HG03139 (cell line): ENCODE results near the gene CDC42BPA.
A peak's percentile ranks its signal among the peaks of the same experiment; 100 is the strongest.
"Not testable (repeated sequence)": the region's sequence is repeated elsewhere in the genome, so short reads cannot be mapped to it uniquely, and the experiment has no call there.

Experiments used
- ATAC-seq: cut with Tn5 transposase; IDR thresholded peaks from one replicate; pipeline ENCODE4 v1.9.1; 2021; ENCODE audit not compliant: unreplicated experiment

Gene CDC42BPA

DNA sequence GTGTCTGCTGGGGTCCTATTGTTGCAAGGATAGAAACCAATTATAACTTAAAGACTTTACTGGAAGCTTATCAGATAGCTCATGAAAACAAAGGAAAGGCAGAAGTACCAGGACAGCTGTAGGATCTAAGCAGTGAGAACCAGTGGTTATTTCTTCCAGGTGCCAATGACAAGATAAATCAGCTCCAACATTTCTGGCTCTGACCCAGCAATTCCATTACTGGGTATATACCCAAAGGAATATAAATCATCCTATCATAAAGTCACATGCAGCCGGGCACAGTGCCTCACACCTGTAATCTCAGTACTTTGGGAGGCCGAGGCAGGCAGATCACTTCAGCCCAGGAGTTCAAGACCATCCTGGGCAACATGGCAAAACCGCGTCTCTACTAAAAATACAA is 17.8 kb upstream of the CDC42BPA start:
- not testable (repeated sequence) for ATAC-seq

DNA sequence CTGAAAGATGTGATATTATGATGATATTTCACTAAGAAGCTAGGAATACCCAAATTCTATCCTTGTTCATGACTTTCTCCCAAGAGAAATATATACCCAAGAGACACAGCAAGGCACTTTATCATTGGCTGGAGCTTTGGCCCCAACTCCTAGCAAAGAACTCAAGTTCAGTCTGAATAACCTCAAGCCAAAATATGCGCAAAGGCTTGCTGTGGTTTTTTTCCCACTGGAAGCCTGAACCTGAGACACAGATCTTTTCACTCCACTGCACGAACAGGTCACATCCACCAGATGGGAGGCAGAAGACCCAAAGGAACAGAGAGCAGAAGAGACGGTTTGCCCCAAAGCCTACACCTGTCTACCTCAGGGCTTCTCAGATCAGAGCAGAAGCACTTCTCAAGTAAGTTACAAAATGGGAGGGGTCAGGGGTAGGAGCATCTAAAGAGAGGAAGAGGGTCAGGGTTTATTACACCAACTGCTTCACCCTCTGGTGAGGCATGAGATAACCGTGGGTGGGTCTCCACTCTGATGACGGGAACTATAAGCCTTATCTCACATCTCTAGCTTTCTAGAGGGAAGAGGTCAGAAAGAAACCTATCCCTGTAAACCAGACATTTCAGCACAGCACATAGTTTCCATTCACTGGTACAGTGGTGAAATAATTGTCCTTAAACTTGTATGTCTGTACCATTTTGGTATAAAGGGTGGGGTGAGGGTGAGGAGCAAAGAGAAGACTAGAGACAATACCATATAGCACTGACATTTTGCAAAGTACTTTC is 17.1 kb upstream of the CDC42BPA start:
- no peak for ATAC-seq

GRCh38 chr1:227333423-227333822 is 15.1 kb upstream of the CDC42BPA start:
- ATAC-seq: no peak

- no peak for ATAC-seq
Measured at GRCh38 chr1:227330279-227331076, 12.2 kb upstream of the CDC42BPA start.

DNA sequence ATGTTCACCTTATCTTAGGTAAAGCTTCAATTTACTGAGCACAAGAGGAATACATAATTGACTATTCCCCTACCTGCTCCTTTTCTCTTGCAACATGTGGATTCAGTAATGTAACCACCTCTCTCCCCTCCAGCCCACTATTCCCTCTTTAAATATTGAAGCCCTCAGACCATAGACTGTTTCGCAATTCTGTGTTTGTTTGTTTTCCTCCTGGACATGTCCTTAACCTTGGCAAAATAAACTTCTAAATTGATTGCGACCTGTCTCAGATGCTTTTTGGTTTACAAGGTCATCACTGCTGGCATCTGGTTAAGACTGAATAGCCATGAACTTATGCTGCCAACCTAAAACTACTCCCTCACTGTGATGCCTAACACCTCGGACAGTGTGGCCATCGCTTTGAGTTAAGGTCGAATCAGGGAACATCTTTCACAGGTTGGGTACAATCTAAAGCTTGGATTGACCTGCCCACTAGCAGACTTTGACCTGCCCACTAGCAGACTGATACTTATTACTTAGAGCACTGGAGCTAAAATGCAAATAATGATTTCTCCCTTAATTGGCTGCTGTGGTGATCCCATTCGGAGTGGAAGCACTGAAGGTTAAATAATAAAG is 10.2 kb upstream of the CDC42BPA start:
- ATAC-seq: no peak

DNA sequence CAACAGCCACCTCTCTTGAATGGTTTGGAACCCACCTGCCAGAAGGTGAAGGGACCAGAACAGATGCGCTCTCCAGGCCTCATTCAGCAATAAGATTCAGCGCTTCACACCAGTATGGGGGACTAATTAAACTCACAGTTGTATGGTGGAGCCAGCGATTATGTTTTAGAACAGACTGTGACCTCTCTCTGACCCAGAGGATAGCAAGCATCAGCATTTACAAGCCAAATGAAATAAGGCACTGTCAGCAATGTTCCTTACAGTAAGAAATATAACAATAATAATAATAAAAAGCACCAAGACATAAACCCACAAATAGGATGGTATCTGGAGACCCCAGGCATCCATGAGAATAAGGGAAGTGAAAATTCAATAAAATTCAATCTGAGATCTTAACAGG is 6.9 kb upstream of the CDC42BPA start:
- ATAC-seq: no peak

GRCh38 chr1:227323967-227324268 is 5.6 kb upstream of the CDC42BPA start:
- ATAC-seq: no peak

DNA sequence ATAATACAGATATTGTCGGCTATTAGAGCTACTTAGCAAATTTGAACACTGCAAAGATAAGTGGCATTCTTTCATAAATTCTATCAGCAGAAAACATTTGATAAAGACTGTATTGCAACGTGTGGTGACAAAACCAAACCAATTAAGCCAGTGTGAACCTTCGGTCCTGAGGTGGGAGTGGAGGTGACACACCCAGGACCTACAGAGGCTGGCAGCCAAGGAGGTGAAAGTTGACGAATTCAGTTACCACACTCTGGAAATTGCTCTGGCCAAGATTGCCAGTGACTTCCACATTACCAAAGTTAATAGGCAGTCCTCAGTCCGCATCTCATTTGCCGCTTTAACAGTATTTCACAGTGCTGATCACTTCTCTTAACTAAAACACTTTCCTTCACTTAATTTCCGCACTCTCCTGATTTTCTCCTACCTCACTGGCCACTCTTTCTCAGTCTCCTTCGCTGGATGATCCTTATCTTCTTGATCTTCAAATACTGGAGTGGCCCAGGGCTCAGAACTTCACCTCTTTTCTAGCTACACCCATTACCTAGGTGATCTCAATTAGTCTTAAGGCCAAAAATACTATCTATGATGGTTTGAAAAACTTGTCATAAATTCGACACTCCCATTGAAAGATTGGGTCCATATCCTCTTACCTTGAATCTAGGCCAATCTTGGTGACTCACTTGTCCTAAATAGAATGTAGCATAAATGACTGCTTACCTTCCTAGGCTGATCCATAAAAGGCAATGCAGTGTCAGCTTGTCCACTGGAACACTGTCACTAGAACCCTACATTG is 5.1 kb upstream of the CDC42BPA start:
- no peak for ATAC-seq

DNA sequence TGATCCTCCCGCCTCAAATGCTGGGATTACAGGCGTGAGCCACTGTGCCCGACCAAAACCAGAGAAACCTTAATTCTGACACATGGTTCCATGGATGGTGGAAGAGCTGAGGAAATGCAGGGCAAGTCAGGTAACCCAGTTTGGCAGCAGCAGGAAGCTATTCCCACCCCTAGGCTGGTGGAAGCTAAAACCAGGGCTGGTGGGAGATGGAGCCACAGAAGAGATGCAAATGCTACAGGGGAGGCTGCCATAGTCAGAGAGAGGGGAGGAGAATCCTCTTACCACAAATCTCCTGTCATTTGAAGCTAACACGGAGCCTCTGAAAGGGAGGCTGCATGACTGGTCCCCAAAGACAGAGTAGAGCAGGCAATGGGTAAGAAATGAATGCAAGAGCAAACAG is 4.1 kb upstream of the CDC42BPA start:
- no peak for ATAC-seq

- peak; percentile 43 for ATAC-seq
Measured at GRCh38 chr1:227321035-227321434, 2.7 kb upstream of the CDC42BPA start.

- no peak for ATAC-seq
Measured at GRCh38 chr1:227320476-227320875, 2.2 kb upstream of the CDC42BPA start.

DNA sequence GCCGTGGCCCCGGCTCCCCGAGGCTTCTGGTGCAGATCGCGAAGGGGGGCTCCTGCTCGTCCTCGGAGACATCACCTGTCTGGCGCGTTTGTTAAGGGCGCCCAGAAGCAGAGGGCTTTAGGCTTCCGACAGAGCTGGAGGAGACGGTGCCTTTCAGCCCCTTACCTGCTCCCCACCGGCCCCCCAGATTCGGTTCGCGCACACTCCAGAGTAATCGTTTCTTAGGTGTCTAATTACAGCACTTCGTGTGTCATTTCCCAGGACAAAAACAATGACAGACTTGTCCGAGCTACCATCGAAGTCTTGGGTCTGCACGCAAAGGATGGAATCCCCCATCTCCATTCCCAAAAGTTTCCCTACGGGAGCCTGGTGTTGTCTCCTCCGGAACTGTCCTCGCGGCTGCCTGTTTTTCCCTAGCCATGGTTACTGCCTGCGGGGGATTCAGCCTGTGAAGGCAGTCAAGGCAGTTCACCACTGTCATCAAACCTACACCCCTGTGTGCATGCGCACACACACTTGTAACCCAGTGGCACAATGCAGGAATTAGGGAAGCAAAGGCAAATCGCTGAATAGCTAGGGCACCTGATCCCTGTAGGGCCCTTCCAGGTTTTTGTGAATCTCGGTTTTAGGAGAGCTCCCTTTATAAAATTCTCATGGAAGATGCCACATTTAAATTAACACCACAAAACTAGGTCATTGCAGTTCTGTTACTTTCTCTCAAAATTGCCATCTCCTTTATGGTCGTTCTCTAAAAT is 738 bp upstream of the CDC42BPA start:
- no peak for ATAC-seq

DNA sequence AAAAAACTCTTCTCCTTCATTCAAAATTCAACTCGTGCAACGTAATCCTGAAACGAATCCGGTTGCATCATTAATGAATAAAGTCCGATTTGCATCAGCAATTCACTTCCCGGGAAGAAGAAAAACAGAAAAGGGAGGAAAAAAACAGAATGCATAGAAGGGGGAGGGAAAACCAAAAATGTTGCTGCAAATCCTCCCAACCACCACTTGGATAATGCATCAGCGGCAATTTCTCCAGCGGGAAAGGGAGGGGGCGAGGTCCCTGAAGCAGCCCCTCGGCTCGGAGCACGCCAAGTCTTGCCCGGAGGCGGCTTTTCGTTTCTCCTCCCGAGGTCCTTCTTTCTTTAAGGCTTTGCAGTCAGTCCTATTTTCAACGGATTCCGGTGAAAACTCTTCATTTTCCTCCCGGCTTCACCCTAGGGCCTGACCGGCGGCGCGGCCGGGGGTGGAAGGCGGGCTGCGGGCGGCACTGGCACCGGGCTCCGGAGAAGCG is 723 bp downstream of the CDC42BPA start:
- no peak for ATAC-seq

DNA sequence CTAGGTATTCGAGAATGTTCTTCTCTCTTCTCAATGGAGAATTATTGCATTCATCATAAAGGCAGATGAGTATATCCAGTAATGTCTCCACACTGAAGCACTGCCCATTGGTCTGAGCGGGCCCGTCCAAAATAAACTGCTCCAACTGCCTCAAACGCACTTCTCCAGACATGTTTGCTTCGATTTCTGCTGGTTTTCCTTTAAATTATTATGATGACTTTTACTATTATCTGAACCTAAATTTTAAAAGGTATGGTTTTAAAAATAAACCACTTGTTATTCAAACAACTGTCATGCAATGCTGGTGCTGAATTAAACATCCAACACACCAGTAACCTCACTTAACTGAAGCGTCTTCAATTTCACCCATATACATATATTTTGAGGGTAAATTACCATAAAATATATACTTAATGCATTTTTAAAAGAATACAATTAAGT is 1.3 kb downstream of the CDC42BPA start:
- no peak for ATAC-seq

DNA sequence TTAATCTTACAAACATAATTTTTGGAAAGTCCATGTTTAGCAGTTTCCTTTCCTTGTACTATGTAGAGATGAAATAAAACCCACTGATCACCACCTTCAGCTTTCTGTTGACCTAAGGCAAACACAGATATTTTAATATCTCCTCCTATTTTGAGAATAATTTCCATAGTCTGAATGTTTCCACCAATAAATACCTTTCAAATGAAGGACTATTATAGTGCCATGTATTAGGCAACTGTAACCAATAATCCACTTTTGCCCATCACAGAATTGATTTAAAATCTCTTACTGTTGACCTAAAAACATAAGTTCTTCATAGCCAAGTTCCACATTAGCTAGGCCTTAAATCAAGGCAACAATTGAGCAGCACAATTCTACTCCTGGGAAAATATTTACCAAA is 1.8 kb downstream of the CDC42BPA start:
- ATAC-seq: no peak

GRCh38 chr1:227315629-227316346 is 2.5 kb downstream of the CDC42BPA start:
- no peak for ATAC-seq

GRCh38 chr1:227314014-227314848 is 4.1 kb downstream of the CDC42BPA start:
- ATAC-seq: no peak

DNA sequence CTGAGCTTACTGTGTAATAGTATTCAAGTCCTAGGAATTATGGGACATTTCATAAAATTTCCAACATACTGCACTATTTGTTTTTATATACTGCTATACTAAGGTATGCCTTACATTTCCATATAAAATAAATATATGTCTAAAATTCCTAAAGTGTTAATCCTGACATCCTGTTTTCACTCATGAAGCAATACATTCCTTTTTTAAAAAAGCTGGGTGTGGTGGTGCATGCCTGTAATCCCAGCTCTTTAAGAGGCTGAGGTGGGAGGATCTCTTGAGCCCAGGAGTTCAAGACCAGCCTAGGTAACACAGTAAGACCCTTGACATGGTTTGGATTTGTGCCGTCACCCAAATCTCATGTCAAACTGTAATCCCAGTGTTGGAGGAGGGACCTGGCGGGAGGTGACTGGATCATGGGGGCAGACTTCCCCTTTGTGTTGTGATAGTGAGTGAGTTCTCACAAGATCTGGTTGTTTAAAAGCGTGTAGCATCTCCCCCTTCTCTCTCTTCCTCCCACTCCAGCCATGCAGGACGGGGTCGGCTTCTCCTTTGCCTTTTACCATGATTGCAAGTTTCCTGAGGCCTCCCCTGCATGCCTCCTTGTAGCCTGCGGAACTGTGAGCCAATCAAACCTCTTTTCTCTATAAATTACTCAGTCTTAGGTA is 5.8 kb downstream of the CDC42BPA start:
- ATAC-seq: no peak
